Stomach (tissue), 9 donors: ENCODE data around the gene MTMR3. TPM values are rescaled to one million over a fixed set of nuclear protein-coding genes. Genes with fewer than 3 reads are reported as not detected.

Experiments
- DNase-seq, 2 donors: peaks; one replicate each; pipeline versions ENCODE4 v3.0.0 to v3.0.0-alpha.2; 2013 to 2019
- H3K27ac ChIP-seq, 5 donors: fragments of 200-600 bp in 4 of 5; sonication (generic) in 4 of 5; one replicate each; pipeline ENCODE4 v1.5.1; 2013 to 2019; ENCODE audit warnings: mild to moderate bottlenecking in 1 of 5, moderate library complexity in 1 of 5
- H3K27me3 ChIP-seq, 3 donors: fragments of 200-600 bp; sonication (generic); one replicate each; pipeline ENCODE4 v1.5.1; 2017 to 2019; ENCODE audit warnings: mixed run types in 1 of 3
- H3K36me3 ChIP-seq, 4 donors: fragments of 200-600 bp; sonication (generic); 1 replicate in 3 of 4; 2 replicates in 1 of 4; pipeline ENCODE4 v1.5.1; 2016 to 2019
- H3K4me1 ChIP-seq, 4 donors: fragments of 200-600 bp; sonication (generic); one replicate each; pipeline ENCODE4 v1.5.1; 2016 to 2019
- H3K4me3 ChIP-seq, 4 donors: fragments of 200-600 bp; sonication (generic) in 3 of 4; one replicate each; pipeline ENCODE4 v1.5.1; 2016 to 2019; ENCODE audit warnings: mild to moderate bottlenecking in 1 of 4
- H3K9me3 ChIP-seq, 4 donors: fragments of 200-600 bp; sonication (generic); one replicate each; pipeline ENCODE4 v1.5.1; 2016 to 2019
- CTCF ChIP-seq, 7 experiments: fragments of 450-650 bp in 4 of 7; fragments of 200-600 bp in 3 of 7; sonication (generic) in 3 of 7; IDR thresholded peaks; one replicate each; pipeline ENCODE4 v1.5.1; 2016 to 2019; ENCODE audit warnings: antibody characterized with exemption in 7 of 7, control low read depth in 2 of 7, mild to moderate bottlenecking in 1 of 7
- EP300 ChIP-seq: sonication (generic); formaldehyde crosslinking; IDR thresholded peaks from one replicate; pipeline ENCODE4 v1.6.1; 2017; ENCODE audit warnings: antibody characterized with exemption
- POLR2A ChIP-seq, 4 donors: fragments of 450-650 bp; IDR thresholded peaks; one replicate each; pipeline ENCODE4 v1.6.1; 2016; ENCODE audit warnings: antibody characterized with exemption in 4 of 4, control low read depth in 2 of 4, mild to moderate bottlenecking in 1 of 4, moderate library complexity in 1 of 4
- POLR2AphosphoS5 ChIP-seq, 3 donors: sonication (generic); formaldehyde crosslinking; IDR thresholded peaks; one replicate each; pipeline ENCODE4 v1.6.1; 2016; ENCODE audit warnings: antibody characterized with exemption in 3 of 3
- WGBS, 5 donors: extraction: QIAGEN DNeasy Blood & Tissue Kit in 3 of 5; methylation state at CpG; one replicate each; pipeline versions ENCODE4 v1.1.5 to v1.1.7; 2013 to 2018; 5-methylcytosine and 5-hydroxymethylcytosine counted together
- intact Hi-C: fragments of 100-400 bp; cut with DNase I; formaldehyde crosslinking; loops from one replicate; pipeline ENCODE4 v1.15.1; 2023; ENCODE audit warnings: low total_unique reads
- polyA plus RNA-seq, 3 donors: library from polyadenylated mRNA; stranded (reverse); fragments of 200-250 nt; gene quantifications; one replicate each; pipeline ENCODE4 v1.2.3, GENCODE V29; 2013
- total RNA-seq, 5 donors: library from RNA; depleted of rRNA; stranded (reverse); fragments of >200 nt; gene quantifications; one replicate each; pipeline versions ENCODE4 v1.1.0 to v1.2.3, GENCODE V29; 2014 to 2016
- donor health status: healthy with polysubstance abuse.
- donor health status: Bipolar disorder and iron deficiency.
- donor health status: healthy.

MTMR3 gene
- total and polyA plus RNA-seq, 8 donors = 7.3 to 120 (median 49.8) TPM

GRCh38 chr22:29936186-29936585 is 53.2 kb downstream of the MTMR3 start:
- intact Hi-C loops = no loop called here
- H3K27ac ChIP-seq = peak overlapping the region in 1 of 5 donors; percentile 11
- DNase-seq = peak in 1 of 2 donors; percentile 51
- no peaks in the 10 kb centered on the region for H3K9me3 ChIP-seq
- H3K4me3 ChIP-seq = no peak overlapping the region
- no peak for TF ChIP-seq EP300
- TF ChIP-seq CTCF (IDR thresholded peaks at IDR 0.05) = no peak
- TF ChIP-seq POLR2AphosphoS5 (IDR thresholded peaks at IDR 0.05) = peak in 2 of 3 donors; percentile 25 to 69
- WGBS, 5 donors = 22 to 36% (median 32%) methylated on average over 1 of the region's 1 CpG
- peaks cover 10 to 68% (median 37%) of the 10 kb centered on the region in 4 donors for H3K4me1 ChIP-seq
- H3K27me3 ChIP-seq = no peaks in the 10 kb centered on the region
- no peaks in the 10 kb centered on the region for H3K36me3 ChIP-seq

- Histone ChIP-seq H3K4me3 (no peak overlapping the region), H3K9me3 (no peaks in the 10 kb centered on the region), H3K4me1 (peaks cover 10 to 60% (median 31%) of the 10 kb centered on the region in 4 donors), H3K36me3 (no peaks in the 10 kb centered on the region), H3K27ac (no peak overlapping the region), H3K27me3 (no peaks in the 10 kb centered on the region)
- no peak for TF ChIP-seq POLR2A (IDR thresholded peaks at IDR 0.05)
- TF ChIP-seq POLR2AphosphoS5 (IDR thresholded peaks at IDR 0.05) = no peak
- TF ChIP-seq CTCF (IDR thresholded peaks at IDR 0.05) = no peak
- TF ChIP-seq EP300 = no peak
- intact Hi-C loops = no loop called here
- DNase-seq = no peak
- WGBS, 5 donors = 89 to 92% (median 91%) methylated on average over 7 of the region's 7 CpGs
These were observed 55.1 kb downstream of the MTMR3 start for GRCh38 chr22:29937940-29938693.

GRCh38 chr22:29940526-29940925 is 57.6 kb downstream of the MTMR3 start:
- 76 to 92% (median 87%) methylated on average over 2 of the region's 2 CpGs for WGBS, 5 donors
- H3K4me1 ChIP-seq = peaks cover 13 to 62% (median 33%) of the 10 kb centered on the region in 4 donors
- no peak for DNase-seq
- no peaks in the 10 kb centered on the region for H3K27me3 ChIP-seq
- no peak overlapping the region for H3K4me3 ChIP-seq
- H3K9me3 ChIP-seq = no peaks in the 10 kb centered on the region
- no peak overlapping the region for H3K27ac ChIP-seq
- TF ChIP-seq POLR2AphosphoS5 (IDR thresholded peaks at IDR 0.05) (no peak), POLR2A (IDR thresholded peaks at IDR 0.05) (no peak), CTCF (IDR thresholded peaks at IDR 0.05) (no peak), EP300 (no peak)
- H3K36me3 ChIP-seq = no peaks in the 10 kb centered on the region
- intact Hi-C loops = no loop called here

GRCh38 chr22:29944339-29944738 is 61.4 kb downstream of the MTMR3 start:
- WGBS, 5 donors = 51 to 74% (median 62%) methylated on average over 2 of the region's 2 CpGs
- TF ChIP-seq CTCF (IDR thresholded peaks at IDR 0.05) (no peak), EP300 (no peak), POLR2AphosphoS5 (IDR thresholded peaks at IDR 0.05) (no peak), POLR2A (IDR thresholded peaks at IDR 0.05) (no peak)

More at GRCh38 chr22:29944339-29944738, 61.4 kb downstream of the MTMR3 start:
- Histone ChIP-seq H3K4me3 (no peak overlapping the region), H3K27me3 (no peaks in the 10 kb centered on the region), H3K9me3 (no peaks in the 10 kb centered on the region), H3K27ac (no peak overlapping the region), H3K36me3 (no peaks in the 10 kb centered on the region), H3K4me1 (peaks cover 6 to 63% (median 44%) of the 10 kb centered on the region in 4 donors)
- DNase-seq = no peak
- intact Hi-C loops = no loop called here
